ENCODE data around the gene PCDHB14. TPM values are rescaled to one million over a fixed set of nuclear protein-coding genes. Genes with fewer than 3 reads are reported as not detected.
"Not testable (repeated sequence)": the region's sequence is repeated elsewhere in the genome, so short reads cannot be mapped to it uniquely, and the experiment has no call there.

Gene PCDHB14
- total and polyA plus RNA-seq, 8 donors = 1.9 to 2.9 (median 2.4) TPM

- intact Hi-C loops (cut with DNase I) = no loop called here
- Histone ChIP-seq H3K4me1 (no peaks in the 10 kb centered on the region), H3K36me3 (no peaks in the 10 kb centered on the region), H3K9me3 (peaks cover 0 to 23% (median 5%) of the 10 kb centered on the region in 4 donors), H3K27ac (no peak overlapping the region), H3K27me3 (no peaks in the 10 kb centered on the region), H3K4me3 (peak overlapping the region in 1 of 4 donors; percentile 23)
- 6 to 7% methylated on average over 15 of the region's 15 CpGs for WGBS, 2 donors
- peak in 1 of 6 donors; percentile 35 for DNase-seq
- TF ChIP-seq CTCF (IDR thresholded peaks at IDR 0.05) = peak in 1 of 4 donors; percentile 12
- no peak for FAIRE-seq
- no peak for ATAC-seq
Observed at GRCh38 chr5:141234109-141234667, 11.0 kb downstream of the PCDHB14 start.

GRCh38 chr5:141235922-141236321 lies 12.8 kb downstream of the PCDHB14 start:
- peaks cover 0 to 23% (median 5%) of the 10 kb centered on the region in 4 donors for H3K9me3 ChIP-seq
- H3K36me3 ChIP-seq; H3K27ac ChIP-seq; DNase-seq; intact Hi-C loops (cut with DNase I); H3K27me3 ChIP-seq; H3K4me3 ChIP-seq; H3K4me1 ChIP-seq; FAIRE-seq; ATAC-seq: not testable (repeated sequence)
- WGBS, 2 donors = 18 to 21% methylated on average over 39 to 40 of the region's 40 CpGs

- FAIRE-seq (no peak), ATAC-seq (no peak), DNase-seq (no peak)
- intact Hi-C loops (cut with DNase I) = no loop called here
- H3K4me1 ChIP-seq = no peaks in the 10 kb centered on the region
- H3K9me3 ChIP-seq = peaks cover 0 to 29% (median 5%) of the 10 kb centered on the region in 4 donors
- no peaks in the 10 kb centered on the region for H3K27me3 ChIP-seq
- H3K36me3 ChIP-seq = no peaks in the 10 kb centered on the region
- no peak overlapping the region for H3K27ac ChIP-seq
- no peak overlapping the region for H3K4me3 ChIP-seq
- 13 to 14% methylated on average over 23 to 32 of the region's 32 CpGs for WGBS, 2 donors
- no peak for TF ChIP-seq CTCF (IDR thresholded peaks at IDR 0.05)
Observed at GRCh38 chr5:141236516-141237313, 13.6 kb downstream of the PCDHB14 start.

GRCh38 chr5:141241496-141241895 lies 18.4 kb downstream of the PCDHB14 start:
- Histone ChIP-seq H3K4me3 (no peak overlapping the region), H3K36me3 (no peaks in the 10 kb centered on the region), H3K27me3 (no peaks in the 10 kb centered on the region), H3K27ac (no peak overlapping the region), H3K4me1 (no peaks in the 10 kb centered on the region), H3K9me3 (peaks cover 0 to 14% (median 5%) of the 10 kb centered on the region in 4 donors)
- WGBS, 2 donors = 16 to 19% methylated on average over 39 to 43 of the region's 43 CpGs
- ATAC-seq = no peak
- no peak for DNase-seq
- intact Hi-C loops (cut with DNase I) = no loop called here
- FAIRE-seq = no peak
- TF ChIP-seq CTCF (IDR thresholded peaks at IDR 0.05) = no peak

GRCh38 chr5:141245250-141245717 lies 22.1 kb downstream of the PCDHB14 start, which contains the start of gene PCDHB15:
TSS of gene PCDHB15 (plus strand) at chr5:141245395. CDS start at chr5:141245579, 184 bp downstream.
- Histone ChIP-seq H3K36me3 (no peaks in the 10 kb centered on the region), H3K9me3 (peaks cover 0 to 14% (median 0%) of the 10 kb centered on the region in 4 donors), H3K27ac (no peak within 1 kb of the TSS), H3K27me3 (no peaks in the 10 kb centered on the region), H3K4me3 (peak within 1 kb of the TSS in 2 of 4 donors; percentile 1 to 26), H3K4me1 (no peaks in the 10 kb centered on the region)
- intact Hi-C loops (cut with DNase I) = no loop called here
- DNase-seq (peak in 2 of 6 donors; percentile 34 to 56), FAIRE-seq (no peak), ATAC-seq (peak in 2 of 4 donors; percentile 45 to 66)
- no peak for TF ChIP-seq CTCF (IDR thresholded peaks at IDR 0.05)
- WGBS, 2 donors = 5% methylated on average over 16 of the region's 16 CpGs

- DNase-seq; intact Hi-C loops (cut with DNase I); H3K27ac ChIP-seq; H3K4me1 ChIP-seq; H3K27me3 ChIP-seq; H3K36me3 ChIP-seq; ATAC-seq; H3K9me3 ChIP-seq; FAIRE-seq; H3K4me3 ChIP-seq: not testable (repeated sequence)
- 35 to 40% methylated on average over 22 to 35 of the region's 42 CpGs for WGBS, 2 donors
Observed at GRCh38 chr5:141246971-141247370, 23.8 kb downstream of the PCDHB14 start.

GRCh38 chr5:141247434-141247833 lies 24.3 kb downstream of the PCDHB14 start:
- H3K27me3 ChIP-seq; H3K36me3 ChIP-seq; ATAC-seq; H3K9me3 ChIP-seq; H3K4me1 ChIP-seq; H3K27ac ChIP-seq; DNase-seq; H3K4me3 ChIP-seq; intact Hi-C loops (cut with DNase I); FAIRE-seq: not testable (repeated sequence)
- WGBS, 2 donors = 38 to 43% methylated on average over 23 to 34 of the region's 34 CpGs
